Activated T-helper 1 cell treated with Interleukin-2 at 50 U/mL for 16 hours (primary cell): ENCODE data around the gene OR10A4.
"Not testable (repeated sequence)": the region's sequence is repeated elsewhere in the genome, so short reads cannot be mapped to it uniquely, and the experiment has no call there.

Experiments
- DNase-seq: peaks from one replicate; pipeline ENCODE4 v3.0.0-alpha.2; 2020; ENCODE audit warnings: low read depth

Gene OR10A4, protein sequence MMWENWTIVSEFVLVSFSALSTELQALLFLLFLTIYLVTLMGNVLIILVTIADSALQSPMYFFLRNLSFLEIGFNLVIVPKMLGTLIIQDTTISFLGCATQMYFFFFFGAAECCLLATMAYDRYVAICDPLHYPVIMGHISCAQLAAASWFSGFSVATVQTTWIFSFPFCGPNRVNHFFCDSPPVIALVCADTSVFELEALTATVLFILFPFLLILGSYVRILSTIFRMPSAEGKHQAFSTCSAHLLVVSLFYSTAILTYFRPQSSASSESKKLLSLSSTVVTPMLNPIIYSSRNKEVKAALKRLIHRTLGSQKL

DNA sequence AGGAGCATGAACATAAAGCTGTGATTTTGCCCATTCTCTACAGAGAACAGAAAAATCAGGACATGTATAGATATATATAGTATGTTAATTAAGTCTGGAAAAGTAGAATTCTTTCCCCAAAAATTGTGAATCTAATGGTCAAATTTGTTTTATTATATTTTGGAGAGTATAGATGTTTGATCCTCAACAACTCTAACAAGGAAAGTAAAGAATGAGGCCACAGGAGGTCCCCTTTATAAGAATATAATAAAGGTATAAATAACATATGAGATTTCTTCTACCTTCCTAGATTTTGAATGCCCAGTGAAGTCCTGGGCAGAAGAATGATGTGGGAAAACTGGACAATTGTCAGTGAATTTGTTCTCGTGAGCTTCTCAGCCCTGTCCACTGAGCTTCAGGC is at the start of gene OR10A4:
TSS of gene OR10A4 (plus strand) at position 301 of the 400 bp plus-strand sequence. CDS start at position 324, 23 bp downstream.
- DNase-seq, result no peak

DNA sequence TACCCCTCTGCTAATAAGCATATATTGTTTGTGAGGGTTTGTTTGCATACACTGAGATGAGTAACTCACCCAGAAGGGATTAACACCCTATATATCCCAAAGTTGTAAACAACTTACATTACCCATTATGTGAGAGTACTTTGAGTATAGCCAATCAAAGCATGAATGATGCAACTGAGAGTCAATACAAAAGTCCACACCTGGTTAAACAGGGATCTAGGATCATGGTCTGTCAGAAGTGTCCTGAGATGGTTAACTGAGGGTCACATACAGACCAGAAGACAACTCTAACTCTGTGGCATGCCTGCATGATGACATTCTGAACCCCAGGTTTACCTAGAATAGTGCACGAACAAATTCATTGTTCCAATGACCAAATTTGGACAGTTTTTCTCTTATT is 48.3 kb upstream of the OR10A4 start:
- no peak for DNase-seq

DNA sequence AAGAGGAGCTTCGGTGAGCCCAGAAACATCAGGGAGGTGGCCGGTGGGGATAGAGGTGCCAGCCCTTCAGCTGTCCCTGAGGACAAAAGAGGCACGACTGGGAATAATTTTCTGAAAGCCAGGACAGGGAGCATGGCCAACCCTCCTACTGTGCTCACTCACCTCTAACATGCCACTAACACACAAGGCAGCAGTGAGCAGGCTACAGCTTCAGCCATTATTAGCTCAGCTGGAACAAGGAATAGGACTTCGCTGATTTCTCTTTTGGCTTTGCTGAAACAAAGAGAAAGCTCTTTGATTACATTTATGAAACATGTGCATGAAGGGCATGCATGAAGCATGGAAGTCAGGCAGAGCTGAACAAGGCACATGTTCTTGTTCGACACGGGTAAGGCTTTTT is 43.1 kb upstream of the OR10A4 start:
- no peak for DNase-seq

DNA sequence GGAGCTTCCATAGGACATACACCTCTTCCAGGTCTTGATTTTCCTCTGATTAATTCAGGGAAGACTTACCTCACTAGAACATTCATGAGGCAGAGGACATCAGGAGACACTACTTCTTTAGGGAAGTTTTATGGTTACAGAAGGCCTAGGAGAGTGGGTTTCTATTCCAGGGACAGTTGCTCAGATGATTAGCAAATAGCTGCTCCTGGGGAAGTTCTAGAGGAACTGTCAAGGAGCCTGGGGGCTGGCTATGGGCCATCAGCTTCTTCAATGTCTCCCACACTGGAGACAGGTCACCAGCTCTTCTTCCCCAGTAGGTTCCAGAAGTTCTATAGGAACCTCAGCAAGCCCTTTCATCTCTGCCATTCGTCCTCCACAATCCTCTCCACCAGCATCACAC is 42.4 kb upstream of the OR10A4 start:
- DNase-seq, result no peak

DNA sequence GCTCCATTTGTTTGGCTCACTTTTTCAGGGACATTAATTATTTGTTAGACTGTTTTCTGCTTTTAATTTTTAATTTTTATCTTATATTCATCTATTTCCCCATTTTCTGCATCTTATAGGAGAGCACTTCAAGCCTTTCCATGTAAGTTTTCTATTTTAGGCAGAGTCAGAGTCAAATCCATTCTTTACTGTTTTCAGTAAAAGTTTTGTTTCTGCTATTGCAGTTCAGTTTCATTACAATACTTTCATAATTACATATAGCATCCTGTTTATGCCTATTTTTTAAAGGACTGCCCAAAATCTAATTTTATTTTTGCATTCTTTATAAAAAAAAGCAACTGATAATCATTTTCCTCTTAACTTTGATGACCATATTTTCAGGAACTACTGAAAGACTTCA is 34.7 kb upstream of the OR10A4 start:
- no peak for DNase-seq

DNA sequence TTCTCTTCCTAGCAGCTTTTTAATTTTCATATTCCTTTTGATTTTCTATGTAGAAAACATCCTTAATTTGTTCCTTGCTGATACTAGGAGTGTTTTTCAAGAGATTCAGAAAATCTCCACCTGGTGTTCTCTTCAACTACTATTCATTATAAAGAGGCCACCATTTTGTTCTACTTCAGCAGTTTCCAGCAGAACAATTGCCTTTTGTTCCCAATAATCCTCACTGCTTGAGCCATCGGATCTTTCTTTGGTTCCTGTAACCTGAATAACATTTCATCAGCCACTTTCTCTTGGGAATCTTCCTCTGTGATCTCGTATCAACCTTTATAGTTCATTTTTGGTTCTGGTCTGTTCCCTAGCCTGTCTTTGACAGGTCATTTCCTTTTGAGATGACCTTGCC is 32.8 kb upstream of the OR10A4 start:
- no peak for DNase-seq

DNA sequence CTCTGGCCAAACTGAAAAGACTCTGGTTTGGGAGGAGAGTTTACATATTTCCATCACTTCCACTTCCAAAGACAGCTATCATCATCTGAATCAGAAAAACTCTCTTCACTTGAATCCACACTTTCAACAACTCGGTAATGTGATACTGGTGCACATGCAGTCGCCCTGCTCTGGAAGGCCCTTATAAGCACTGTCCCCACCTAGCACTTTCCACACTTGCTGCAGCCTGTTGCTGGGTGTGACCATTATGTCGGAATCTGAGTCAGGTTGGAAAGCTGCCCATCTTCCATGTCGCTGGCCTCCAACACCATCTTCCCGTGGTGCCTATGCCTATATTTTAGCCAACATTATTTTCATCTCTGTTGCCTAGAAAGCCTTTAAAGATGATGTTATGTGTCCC is 32.1 kb upstream of the OR10A4 start:
- DNase-seq, result no peak

DNA sequence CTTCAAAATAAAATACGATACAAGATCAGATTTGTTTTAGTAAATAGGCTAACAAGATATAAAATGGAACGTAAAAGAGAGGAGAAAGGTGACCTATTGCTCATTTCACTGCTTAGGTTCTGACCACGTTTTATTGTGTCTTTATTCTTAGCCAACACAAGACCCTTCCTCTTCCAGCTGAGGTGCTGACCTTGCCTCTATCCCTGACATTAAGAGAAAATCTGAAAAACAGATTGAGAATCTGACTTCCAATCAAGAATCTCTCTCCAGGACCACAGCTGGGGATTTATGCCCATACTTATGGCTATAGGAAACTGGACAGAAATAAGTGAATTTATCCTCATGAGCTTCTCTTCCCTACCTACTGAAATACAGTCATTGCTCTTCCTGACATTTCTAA is 31.0 kb upstream of the OR10A4 start, which contains the start of gene OR10A5:
TSS of gene OR10A5 (plus strand) at position 301 of the 400 bp plus-strand sequence. CDS start at position 301, 0 bp downstream.
- no peak for DNase-seq

DNA sequence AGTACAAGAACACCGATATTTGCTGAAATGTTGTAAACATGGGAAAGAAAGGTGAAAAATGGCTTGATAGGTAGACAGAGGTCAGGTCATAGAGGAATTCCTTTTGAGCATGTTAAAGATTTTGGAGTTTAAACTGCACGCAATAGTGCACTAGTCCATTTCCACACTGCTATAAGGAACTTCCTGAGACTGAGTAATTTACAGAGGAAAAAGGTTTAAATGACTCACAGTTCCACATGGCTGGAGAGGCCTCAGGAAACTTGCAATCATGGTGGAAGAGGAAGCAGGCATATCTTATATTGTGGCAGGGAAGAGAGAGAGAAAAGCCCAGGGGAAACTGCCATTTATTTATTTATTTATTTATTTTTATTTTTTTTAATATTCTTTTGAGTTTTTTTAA is 25.9 kb upstream of the OR10A4 start:
- no peak for DNase-seq

DNA sequence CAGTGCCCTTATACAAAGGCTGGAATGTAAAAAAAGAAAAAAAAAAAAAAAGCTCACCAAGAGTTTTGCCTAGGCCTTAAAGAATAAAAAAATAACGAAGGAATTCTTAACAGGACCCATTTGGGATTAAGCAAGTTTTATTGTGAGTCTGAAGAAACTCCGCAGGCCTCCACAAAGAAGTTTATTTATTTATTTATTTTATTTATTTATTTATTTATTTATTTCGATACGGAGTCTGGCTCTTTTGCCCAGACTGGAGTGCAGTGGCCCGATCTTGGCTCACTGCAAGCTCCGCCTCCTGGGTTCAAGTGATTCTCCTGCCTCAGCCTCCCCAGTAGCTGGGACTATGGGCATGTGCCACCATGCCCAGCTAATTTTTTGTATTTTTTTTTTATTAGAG is 21.6 kb upstream of the OR10A4 start:
- DNase-seq, result not testable (repeated sequence)

DNA sequence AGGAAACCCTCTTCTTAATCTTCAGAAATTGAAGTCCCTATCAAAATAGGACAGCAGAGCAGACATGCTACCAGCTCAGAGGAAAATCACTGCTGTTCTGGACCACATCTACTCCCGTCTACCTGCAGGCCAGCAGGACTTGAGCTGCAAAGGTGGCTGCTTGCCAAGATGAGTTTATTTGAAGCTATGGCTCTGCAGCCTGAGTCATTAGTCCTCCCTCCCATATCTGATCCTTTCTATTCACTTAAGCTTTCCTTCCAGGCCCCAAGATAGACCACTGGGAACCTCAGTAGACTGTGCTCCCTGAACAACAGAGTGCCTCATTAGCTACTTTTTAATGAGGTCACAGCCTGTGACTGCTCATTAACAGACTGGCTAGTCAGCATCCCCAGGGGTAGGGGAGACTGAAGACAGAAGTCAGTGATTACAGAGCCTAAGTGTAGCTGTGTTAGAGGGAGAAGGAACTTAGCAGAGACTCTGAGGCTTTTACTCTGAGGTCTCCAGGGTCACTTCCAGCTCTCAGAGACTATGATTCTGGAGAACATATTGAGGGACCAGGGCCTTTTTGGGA is 20.4 kb upstream of the OR10A4 start:
- no peak for DNase-seq

DNA sequence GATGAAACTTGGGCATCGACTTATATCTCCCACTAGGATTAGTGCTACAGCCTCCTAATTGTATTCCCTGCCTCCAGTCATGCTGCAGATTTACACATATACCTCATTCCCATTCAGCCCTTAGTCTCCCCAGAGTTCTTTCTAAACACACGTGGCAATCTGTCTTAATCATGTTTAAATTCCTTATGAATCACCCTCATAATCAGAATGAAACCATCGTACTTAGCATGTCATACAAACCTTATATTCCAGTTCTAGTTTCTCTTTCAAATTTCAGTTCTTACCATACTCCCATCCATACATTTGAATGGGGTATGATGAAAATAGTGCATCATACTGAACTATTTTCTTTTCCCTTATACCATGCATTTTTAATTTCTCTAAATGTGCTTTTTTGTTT is 19.6 kb upstream of the OR10A4 start:
- DNase-seq, result no peak

DNA sequence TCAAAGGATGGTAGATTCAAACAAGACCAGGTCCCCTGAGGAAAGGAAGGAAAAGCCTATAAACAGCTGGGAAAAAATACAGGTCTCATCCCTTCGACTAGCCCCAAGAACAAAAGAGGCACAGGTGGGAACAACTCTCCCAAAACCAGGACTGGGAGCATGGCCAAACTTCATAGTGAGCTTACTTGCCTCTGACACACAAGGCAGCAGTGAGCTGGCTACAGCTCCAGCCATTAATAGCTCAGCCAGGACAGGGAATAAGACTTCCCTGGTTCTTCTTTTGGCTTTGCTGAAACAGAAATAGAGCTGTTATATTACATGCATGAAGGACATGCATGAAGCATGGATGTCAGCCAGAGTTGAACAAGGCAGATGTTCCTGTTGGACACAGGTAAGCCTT is 13.5 kb upstream of the OR10A4 start, which contains the start of gene OR10A2:
TSS of gene OR10A2 (plus strand) at position 97 of the 400 bp plus-strand sequence. CDS start 6,698 bp downstream, outside the sequence.
- no peak for DNase-seq

DNA sequence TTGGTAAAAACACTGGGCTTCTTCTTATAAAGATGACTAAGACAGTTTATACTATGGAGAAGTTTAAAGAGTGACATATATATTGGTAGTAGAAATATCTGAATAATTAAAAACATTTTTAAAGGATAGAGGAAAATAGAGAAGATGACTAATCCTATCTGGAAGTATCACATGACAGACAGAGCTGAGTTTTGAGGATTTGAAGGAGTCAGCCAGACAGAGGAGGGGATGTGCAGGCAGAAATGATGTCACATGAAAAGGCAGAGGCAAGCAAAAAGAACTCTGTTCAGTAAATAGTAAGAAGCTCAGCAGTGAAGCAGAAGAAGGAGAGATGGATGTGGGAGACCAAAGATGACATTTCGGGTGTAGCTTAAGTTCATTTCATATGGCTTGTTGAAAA is 12.0 kb upstream of the OR10A4 start:
- DNase-seq, result no peak

DNA sequence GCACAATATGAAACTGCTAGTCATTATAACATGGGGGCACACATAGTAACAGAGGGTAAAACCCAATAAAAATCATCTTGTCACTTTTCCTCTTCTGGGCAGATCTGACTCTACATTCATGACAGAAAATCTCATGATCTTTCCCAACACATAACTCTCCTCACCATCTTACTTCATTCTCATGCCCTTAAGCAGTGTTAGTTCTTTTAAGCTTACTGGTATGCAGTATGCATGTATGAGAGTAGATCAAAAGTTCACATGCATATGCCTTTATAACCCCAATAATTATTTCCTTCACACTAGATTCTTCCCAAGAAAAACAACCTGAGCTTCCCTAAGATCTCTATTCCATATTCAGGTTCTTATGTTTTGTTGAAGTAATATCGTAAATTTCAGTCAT is 5.1 kb upstream of the OR10A4 start:
- no peak for DNase-seq

DNA sequence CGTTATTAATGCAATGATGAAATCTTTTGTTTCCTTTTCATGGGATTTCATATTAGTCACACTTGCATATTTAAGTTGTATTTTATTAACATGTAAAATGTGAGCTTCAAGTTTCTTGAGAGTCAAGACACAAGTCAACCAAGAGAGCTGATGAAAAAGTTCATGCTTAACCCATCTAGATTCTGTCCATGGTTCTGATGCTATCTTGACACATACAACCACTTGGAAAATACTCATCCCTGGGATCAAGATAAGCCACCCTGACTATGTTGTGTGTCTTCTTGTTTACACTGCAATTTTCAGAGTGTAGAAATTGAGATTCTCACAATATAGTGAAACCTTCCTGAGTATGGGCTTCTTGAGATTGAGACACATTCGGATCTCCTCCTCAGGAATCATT is 664 bp upstream of the OR10A4 start:
- no peak for DNase-seq

DNA sequence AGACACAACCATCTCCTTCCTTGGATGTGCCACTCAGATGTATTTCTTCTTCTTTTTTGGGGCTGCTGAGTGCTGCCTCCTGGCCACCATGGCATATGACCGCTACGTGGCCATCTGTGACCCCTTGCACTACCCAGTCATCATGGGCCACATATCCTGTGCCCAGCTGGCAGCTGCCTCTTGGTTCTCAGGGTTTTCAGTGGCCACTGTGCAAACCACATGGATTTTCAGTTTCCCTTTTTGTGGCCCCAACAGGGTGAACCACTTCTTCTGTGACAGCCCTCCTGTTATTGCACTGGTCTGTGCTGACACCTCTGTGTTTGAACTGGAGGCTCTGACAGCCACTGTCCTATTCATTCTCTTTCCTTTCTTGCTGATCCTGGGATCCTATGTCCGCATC is 489 bp downstream of the OR10A4 start:
- no peak for DNase-seq

DNA sequence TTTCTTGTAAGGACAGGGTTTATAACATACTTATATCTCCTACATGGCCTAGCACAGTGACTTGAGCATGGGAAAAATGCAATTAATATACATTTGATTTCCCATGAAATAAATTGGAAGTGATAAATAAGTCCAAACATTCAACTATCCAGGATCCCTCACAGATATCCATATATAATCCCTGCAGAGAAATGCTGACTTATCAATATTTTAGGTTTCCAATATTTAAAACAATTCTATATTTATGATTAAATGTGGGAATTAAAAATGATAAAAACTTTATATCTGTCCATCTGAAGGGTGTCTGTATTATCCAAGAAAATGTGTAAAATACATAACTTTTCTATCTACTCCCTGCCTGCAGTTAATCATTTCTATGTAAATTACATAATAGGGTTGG is 6.3 kb downstream of the OR10A4 start:
- DNase-seq, result no peak

DNA sequence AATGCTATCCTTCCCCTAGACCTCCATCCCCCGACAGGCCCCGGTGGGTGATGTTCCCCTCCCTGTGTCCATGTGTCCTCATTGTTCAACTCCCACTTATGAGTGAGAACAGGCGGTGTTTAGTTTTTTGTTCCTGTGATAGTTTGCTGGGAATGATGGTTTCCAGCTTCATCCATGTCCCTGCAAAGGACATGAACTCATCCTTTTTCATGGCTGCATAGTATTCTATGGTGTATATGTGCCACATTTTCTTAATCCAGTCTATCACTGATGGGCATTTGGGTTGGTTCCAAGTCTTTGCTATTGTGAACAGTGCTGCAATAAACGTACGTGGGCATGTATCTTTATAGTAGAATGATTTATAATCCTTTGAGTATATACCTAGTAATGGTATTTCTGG is 11.3 kb downstream of the OR10A4 start:
- DNase-seq, result not testable (repeated sequence)

DNA sequence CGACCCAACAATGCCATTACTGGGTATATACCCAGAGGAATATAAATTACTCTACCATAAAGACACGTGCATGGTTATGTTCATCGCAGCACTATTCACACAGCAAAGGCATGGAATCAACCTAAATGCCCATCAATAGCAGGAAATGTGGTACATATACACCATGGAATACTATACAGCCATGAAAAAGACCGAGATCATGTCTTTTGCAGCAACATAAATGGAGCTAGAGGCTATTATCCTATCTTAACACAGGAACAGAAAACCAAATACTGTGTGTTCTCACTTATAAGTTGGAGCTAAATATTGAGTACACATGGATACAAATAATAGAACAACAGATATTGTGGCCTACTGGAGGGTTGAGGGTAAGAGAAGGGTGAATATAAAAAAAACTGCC is 12.4 kb downstream of the OR10A4 start:
- DNase-seq, result no peak

DNA sequence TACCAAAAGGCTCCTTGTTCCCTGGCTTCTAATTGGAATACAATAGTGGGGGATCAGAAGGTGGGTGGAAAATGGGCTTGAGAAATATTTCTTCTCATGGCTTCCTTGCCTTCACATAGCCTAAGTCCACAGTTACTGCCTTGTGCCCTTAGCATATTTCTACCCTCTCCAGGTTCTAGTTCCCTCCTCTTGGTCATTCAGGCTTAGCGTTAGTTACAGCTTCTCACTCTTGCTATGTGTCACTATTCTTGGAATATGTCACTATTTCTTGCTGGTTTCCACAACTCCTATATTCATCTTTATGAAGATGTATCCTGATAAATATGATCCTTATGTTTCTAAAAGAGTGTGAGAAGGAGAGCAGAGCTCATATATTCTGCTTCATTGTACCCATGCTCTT is 13.4 kb downstream of the OR10A4 start:
- DNase-seq, result no peak

DNA sequence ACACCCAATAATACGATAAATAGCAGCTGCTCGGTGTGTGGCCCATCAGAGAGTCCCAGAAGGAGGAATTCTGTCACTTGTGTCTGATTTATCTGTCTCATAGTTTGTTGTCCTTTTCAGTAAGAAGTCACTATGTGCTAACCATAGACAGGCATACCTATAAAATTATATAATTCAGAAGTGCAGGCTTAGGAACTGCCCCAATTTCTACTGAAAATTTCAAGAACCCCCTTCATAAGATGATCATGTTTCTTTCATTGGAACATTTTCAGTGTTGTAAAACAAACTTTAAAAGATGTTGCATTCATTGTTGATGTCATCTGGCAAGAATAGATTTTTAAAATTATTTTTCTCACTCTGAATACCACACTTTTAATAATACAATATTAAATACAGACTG is 16.0 kb downstream of the OR10A4 start, which contains the start of gene OR2D2:
TSS of gene OR2D2 (minus strand) at position 101 of the 400 bp plus-strand sequence. CDS start at position 101, 0 bp downstream.
- no peak for DNase-seq

DNA sequence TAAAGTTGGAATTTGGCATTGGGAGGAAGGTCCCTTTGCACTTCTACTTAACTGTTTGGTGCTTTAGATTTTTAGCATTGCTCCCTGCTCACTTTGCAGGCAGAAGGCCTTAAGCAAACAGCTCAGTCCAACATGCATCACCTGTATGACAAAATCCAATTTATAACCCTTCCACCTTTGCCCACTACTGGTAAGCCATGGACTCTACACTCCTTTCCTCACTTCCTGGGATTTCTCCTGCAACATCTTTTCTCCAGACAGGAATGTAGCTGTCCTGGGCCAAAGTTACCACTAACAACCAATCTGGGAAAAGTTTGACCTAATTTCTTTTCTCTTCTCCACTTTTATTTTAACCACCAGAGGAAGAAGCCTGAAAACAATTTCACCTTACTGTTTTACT is 17.7 kb downstream of the OR10A4 start:
- no peak for DNase-seq

DNA sequence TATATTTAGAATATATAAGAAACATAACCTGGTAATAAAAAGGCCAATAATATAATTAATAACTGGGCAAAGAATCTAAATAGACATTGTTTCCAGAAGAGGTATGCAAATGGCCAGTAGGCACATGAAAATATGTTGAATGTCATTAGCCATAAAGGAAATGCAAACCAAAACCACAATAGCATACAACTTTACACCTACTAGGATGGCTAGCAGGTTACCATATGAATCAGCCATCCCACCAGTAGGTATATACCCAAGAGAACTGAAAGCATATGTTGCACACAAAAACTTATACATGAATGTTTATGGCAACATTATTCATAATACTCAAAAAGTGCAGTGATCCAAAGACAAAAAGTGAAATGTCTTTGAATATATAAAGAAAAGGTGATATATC is 18.6 kb downstream of the OR10A4 start:
- DNase-seq, result no peak
